ENCODE results near the gene DCXR.
A peak's percentile ranks its signal among the peaks of the same experiment; 100 is the strongest.

The DCXR gene

DNA sequence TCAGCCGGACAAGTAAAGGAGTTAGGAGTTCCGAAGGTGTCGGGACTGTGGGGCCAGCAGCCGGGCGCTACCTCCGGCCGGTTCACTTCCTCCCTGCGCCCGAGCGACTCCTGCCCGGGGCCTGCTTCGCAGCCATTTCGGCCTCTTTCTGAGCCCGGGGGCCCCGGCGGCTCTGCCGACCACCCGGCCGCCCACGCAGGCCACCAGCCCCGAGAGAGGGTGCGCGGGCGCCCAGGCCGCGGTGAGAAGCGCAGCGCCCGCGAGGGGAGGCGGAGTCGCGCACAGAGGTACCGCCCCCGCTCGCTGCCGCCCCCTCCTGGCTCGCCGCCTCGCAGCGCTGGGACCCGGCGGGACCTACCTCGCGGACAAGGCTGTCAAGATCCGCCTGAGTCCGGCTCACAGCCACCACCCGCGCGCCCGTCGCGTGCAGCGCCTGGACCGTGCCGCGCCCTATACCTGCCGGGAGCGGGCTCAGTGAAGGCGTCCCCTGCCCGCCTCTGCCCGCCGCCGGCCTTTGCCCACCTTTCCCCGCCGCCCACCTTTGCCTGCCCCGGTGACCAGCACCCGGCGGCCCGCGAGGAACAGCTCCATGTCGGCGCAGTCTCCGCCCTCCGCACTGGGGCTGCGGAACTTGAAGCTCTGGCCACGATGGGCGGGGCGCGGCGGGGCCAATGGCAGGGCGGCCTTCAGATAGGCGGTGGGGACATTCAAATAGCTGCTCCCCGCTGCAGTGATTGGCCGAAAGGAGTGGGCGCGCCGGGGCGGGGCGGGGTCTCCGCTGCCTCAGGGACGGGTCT is at the start of gene DCXR:
Gene DCXR, minus strand, starts transcription at position 606 of the 797 bp plus-strand sequence. Its CDS starts 15 bp downstream, at position 591.
- DNase-seq (ENCODE audit: low read depth, low spot score), result peak; percentile 98

DNA sequence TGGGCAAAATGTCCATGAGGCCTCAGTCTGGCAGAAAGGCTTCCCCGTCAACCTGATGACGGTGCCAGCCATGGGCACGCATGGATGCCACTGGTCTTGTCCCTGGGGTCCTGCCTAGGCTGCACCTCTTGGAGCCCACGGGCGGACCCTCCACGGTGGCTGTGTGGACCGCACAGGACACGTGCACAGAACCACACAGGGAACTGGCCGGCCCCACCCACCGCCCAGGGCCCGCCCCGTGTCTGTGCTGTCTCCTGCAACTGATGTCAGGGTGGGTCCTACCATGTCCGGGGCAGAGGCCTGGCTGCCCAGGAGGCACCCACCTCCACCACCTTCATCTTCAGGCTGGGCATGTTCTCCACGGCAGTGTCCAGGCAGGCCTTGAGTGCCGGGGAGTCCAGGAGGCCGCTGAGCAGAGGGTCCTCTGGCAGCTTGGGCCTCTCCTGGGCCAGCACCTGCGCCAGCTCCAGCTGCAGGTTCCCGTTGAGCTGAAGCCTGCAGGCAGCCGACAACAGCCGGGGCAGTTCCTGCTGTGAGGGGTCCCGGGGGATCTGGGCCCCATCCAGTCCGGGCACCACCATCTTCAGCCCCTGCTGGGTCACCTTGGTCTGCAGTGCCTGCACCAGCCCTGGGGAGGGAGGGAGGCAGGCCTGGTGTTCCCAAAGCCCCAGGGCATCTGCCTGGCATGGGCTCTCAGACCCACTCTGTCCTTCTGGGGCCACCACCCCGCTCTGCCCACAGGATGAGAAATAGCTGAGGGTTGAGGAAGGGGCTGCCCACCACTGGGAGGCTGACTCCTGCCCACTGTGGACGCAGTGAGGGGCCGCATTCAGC is 48.7 kb upstream of the DCXR start:
- no peak for DNase-seq (ENCODE audit: low read depth, low spot score)

DNA sequence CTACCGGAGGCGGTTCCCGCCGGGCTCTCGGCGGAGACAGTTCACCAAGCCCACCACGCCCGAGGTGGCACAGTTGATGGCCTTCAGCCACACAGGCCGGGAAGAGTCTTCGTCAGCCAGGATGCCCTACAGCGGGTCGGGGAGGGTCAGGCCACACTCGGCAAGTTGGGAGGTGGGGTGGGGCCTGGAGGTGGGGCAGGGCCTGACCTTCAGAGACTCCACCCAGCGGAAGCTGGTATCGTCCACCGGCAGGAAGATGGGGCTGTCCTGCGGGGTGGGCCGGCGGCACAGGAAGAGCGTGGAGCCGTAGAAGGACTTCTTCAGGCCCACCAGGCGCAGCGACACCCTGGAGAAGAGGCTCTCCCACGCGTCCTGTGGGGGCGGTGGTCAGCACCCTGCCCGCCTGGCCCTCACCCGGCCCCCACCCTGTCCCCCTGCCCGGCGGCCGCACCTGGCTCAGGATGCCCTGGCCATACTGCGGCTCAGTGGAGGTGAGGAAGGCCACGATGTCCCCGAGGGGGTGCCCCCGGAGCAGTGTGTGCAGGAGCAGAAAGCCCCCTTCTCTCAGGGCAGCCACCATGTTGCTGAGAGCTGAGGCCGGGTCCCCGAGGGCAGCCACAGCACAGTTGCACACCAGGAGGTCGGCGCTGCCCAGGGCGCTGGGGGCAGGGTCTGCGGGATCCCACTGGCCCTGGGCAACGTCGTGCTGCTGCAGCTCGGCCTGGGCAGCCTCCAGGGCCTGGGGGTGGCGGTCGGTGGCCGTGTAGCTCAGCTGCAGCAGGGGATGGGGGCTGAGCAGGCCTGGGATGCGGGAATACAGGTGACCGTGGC is 47.7 kb upstream of the DCXR start:
- DNase-seq (ENCODE audit: low read depth, low spot score), result no peak

DNA sequence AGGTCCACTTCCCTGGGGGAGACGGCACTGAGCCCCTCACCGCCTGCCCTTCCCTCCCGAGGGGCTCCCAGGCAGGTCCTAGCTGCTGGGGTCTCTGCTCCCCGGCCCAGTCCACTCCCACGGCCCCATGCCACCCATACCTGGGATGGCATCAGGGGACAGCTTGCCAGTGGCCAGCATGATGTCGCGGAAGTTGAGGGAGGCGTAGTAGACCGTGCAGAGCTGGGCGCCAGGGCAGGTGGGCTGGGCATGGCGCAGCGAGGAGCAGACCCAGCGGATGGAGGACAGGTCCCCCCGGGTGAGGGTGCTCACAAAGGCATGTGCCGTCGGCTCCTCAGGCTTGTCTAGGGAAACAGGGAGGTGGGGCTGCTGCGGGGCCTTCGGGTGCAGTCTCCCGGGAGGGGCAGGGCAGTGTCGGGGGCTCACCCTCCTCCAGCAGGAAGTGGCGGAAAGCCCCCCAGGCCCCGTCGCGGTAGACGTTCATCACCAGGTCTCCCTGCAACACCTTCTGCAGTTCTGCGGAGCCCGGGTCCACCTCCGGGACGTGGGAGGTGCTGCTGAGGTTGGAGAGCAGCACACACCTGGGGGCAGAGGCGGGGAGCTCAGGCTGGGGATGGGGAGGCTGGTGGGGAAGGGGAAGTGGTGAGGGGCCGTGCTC is 47.0 kb upstream of the DCXR start:
- no peak for DNase-seq (ENCODE audit: low read depth, low spot score)

DNA sequence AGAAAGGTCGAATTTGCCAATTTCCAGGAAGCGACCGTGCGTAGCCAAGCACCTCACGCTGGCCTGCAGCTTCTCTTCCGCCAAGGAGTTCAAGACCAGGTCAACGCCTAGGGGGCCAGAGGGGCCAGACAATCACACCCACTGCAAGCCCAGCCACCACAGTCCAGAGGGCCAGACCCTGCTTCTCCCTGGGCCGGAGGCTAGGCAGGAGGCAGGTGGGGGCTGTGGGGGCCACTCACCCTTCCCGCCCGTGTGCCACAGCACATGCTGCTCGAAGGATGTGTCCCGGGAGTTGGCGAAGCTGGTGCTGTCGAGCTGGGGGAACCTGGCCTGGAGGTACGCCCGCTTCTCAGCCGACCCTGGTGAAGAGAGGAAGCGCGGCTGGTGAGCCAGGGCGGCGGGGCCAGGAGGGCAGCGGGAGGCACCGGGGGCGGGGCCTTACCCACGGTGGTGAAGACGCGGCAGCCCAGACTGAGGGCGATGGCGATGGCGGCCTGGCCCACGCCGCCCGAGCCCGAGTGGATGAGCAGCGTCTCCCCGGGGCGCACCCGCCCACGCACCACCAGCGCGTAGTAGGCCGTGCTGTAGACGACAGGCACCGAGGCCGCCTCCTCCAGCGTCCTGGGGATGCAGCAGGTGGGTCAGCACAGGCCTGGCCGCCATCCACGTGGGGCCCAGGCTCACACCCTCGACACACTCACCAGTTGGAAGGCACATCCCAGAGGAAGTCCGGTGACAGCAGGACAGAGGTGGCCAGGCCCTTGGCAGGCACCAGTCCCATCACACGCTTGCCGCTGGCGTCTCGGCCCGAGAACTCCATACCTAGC is 46.2 kb upstream of the DCXR start:
- DNase-seq (ENCODE audit: low read depth, low spot score), result no peak

DNA sequence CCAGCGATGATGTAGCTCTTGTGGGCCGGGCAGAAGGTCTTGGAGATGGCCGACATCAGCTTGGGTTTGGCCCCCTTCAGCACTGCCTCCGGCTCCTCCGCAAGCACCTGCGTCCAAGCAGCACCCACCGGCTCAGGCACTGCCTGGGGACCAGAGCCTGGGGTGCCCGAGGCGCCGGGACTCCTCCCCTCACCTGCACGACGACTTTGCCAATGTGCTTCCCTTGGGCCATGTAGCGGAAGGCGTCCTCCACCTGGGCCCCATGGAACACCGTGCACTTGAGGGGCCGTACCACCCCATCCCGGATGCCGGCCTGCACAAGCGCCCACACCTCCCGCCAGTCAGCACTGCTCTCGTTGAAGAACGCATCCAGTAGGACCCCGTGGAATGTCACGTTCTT is 45.5 kb upstream of the DCXR start:
- DNase-seq (ENCODE audit: low read depth, low spot score), result no peak

DNA sequence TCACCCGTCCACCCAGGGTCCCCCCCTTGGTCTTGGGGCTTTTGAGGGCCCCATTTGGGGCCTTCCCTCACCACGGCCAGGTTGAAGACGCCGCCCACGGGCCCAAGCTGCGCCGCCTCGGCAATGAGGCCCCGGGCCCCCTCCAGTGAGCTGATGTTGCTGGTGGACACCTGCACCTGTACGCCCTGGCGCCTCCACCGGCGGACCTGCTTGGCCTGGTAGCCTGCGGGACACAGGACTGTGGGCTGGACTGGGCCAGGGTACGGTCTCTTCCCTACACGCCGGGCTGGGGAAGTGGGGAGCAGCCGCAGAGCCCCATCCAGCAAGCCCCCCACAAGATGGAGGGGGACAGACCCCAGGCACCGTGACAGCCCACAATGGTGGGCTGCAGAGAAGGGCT is 45.0 kb upstream of the DCXR start:
- DNase-seq (ENCODE audit: low read depth, low spot score), result no peak

DNA sequence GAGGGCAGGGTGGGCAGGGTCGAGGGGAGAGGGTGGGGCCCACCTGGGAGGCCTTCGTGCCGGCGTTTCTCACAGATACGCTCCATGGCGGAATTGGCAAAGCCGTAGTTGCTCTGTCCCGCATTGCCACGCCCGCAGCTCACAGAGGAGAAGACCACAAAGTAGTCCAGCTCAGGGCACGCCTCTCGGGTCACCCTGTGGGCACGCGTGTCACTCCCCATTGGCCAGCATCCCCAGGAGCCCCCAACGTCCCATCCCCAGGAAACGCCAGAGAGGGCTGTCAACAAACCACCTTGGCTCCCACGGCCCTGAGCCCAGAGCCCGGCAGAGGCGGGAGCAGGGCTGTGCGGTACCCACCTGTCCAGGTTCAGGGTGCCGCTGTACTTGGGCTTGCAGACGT is 44.5 kb upstream of the DCXR start:
- DNase-seq (ENCODE audit: low read depth, low spot score), result no peak

DNA sequence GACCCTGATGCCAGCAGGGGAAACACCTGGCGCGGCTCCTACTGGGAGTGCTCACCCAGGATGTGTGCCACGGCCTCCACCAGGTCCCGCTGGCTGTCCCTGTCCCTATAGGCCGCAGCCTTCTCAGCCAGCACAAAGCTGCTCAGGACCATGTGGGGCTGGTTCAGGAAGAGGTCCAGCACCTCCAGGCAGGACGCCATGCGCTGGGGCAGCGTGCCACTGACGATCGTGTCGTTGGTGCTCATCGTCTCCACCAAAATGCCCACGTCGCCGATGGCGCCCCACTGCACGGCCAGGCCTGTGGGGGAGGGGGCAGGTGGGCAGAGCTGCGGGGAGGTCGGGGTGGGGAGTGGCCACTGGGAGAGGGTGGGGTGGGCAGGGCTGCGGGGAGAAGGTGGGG is 44.0 kb upstream of the DCXR start:
- no peak for DNase-seq (ENCODE audit: low read depth, low spot score)

DNA sequence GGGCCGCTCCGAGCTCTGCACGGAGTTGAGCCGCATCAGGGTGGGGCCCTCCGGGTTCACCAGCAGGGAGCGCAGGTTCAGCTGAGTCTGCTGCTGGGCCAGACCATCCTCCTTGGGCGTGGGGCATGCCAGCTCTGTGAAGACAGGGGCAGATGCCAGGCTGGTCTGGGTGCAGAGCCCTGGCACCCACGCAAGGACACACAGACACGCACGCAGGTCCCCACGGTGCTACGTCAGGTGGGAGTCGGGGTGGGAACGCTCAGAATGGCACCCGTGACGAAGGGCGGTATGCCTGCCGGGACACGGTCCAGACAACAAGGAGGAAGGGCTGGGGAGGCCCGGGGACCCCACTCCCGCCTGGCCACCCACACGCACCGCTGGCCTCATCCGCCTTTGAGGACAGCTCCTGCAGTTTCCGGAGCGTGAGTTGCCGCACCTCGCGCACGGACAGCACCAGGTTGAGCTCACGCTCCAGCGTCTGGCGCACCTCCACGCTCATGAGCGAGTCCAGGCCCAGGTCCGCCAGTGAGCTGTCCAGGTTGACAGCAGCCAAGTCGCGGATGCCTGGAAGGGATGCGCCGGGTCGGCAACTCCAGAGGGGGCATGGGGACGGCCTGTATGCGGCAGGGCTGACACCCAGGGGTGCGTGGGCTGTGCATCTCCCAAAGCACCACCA is 43.4 kb upstream of the DCXR start:
- no peak for DNase-seq (ENCODE audit: low read depth, low spot score)

DNA sequence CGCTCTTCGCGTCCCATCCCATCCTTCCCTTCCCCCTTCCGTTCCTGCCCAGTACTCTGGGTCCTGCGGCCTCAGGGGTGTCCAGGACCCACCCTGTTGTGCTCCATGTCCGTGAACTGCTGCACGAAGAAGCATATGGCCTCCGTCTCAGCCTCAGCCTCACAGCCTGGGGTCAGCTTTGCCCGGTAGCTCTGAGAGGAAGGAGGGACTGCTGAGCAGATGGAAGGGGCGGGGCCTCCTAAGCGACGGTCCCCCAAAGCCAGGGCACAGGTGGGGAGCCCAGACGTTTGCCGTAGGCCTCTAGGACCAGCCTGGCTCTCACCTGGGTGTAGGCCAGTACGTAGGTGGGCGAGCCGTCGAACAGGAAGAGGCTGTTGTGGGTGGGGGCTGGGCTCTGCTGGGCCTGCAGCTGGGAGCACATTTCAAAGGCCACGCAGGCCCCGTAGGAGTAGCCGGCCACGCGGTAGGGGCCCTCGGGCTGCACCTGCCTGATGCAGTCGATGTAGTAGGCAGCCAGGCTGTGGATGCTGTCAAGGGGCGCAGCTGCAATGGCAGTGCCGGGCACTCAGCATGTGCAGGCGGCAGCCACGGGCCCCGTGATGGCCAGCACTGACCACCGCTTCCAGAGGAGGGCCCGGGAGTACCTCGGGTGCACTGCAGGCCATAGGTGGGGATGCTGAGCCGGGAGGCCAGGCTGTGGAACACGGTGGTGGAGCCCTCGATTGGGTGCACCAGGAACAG is 42.7 kb upstream of the DCXR start:
- DNase-seq (ENCODE audit: low read depth, low spot score), result no peak

DNA sequence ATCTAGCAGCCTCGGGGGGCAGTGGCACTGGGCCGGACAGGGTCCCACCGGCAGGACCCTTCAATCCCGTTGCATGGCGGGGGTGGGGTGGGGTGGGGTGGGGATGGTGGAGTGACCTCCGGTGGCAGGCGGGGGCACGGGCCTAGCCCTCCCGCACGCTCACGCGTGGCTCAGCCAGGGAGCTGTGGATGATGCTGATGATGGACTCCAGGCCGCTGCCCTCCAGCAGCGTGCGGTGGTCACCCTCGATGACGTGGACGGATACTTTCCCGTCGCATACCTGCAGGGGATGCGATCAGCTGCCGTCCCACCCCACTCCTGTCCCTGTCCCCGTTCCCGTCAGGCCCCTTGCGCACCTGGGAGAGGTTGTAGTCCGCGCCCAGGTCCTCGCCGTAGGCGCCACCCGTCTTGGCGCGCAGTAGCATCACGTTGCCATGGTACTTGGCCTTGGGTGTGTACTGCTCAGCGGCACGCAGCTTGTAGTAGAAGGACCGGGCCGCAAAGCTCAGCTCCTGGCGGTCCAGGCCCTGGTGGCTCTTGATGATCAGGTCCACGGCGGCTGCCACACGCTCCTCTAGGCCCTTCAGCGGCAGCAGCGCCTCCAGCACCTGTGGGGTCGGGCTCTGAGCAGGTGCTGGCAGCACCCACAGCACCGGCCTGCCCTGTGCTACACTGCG is 41.6 kb upstream of the DCXR start:
- no peak for DNase-seq (ENCODE audit: low read depth, low spot score)

DNA sequence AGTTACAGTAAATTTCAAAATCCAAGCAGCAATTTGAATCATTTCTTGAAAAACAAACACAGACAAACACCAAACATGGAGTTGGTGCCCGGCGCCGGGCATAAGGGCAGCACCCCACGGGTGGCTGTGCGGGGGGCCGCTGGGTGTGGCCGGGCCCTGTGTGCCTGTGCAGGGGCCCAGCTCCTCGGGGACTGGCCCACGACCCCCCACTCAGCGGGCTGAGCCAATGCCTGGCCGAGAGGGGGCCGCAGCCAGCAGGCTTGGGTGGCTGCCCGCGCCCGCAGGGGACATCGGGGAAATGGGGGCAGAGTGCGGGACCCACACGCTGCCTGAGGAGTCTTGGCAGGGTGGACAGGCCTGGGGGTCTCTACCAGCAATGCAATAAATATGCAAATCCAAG is 40.9 kb upstream of the DCXR start:
- no peak for DNase-seq (ENCODE audit: low read depth, low spot score)

DNA sequence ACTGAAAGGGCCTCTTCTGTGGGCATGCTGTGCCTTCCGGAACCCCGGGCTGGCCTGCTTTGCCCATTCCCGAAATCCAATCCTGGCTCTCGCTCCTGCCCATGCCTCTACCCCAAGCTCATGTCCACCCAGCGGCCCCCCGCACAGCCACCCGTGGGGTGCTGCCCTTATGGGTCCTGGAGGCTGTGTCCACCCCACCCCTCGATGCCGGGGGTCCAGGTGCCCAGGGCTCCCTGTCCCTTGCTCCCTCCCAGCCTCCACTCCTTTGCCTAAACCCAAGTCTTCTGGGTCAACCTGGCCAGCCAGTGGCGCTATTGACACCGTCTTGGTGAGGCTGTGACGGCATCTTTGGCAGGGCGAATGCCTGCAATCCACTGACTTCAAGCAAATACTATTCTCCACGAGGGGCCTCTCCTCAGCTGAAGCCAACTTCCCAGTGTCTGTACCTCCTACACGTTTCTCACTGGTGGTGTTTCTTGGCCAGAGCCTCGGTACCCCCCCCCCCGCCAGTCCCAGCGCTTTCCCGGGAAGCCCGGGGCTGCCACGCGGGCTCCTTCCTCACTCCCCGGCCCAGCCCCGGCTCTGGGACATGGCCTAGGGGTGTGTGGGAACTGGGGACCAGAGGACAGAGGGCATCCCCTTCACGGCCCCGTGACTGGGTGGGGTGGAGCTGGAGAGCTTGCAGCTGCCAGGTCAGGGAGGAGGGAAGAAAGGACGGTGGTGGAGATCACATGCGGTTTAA is 40.3 kb upstream of the DCXR start:
- DNase-seq (ENCODE audit: low read depth, low spot score), result no peak

DNA sequence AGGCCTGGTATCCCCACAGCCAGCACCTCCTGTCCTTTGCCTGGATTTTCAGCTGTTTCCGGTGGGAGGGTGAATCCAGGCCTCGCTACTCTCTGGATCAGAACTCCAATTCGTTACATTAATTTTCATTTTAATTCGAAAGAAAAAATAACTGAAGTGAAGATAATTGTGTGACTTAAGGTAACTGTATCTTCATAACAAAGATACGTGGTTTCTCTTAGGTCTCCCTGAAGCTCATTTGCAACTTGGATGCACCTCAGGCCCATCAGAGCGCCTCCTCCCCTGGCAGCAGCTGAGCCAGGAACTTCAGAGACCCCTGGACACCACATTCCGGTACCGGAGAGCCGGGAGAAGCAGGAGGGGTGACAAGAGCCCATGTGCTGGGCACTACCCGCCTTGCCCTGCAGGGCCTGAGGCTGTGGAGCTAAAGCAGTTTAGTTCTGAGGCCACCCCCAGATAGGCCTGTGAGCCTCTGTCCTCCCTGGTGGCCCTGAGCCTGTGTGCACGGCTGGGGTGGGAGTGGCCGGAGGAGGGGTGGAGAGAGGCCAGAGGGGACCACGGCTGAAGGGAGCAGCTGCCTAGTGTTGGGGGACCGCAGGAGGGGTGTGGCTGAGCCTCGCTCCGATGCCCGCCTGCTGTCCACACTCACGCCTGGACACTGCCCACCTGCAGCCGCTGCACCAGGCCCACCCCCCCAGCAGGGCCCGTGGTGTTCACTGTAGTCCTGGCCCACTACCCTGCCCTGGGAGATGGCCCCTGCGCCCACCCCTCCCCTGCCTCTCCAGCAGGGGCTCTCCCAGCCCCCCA is 39.5 kb upstream of the DCXR start:
- no peak for DNase-seq (ENCODE audit: low read depth, low spot score)

DNA sequence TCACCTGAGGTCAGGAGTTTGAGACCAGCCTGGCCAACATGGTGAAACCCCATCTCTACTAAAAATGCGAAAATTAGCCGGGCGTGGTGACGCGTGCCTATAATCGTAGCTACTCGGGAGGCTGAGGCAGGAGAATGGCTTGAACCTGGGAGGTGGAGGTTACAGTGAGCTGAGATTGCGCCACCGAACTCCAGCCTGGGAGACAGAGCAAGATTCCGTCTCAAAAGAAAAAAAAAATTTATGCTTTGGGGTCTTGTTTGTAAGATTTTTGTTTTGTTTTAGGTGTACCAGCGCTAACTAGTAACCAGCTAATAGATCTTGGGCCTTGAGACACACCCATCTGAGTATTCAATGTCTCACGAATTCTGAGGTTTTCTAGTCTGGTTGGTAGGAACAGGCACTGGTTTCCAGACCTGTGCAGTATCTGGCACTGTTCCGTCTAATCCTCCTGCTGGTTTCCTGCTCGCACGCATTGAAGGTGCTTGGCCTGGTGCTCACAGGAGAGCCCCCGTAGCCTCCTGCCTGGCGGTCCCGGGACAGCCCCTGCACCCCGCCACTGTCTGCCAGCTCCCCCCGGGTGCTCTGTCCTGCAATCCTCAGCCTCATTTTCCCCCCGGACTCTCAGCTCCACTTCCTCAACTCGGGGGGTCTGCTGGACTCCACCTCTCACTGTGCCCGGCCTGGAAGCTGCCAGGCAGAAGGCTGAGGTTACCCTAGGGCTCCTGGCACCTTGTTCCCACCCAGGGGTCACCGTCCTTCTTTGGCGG is 38.7 kb upstream of the DCXR start:
- DNase-seq (ENCODE audit: low read depth, low spot score), result no peak

DNA sequence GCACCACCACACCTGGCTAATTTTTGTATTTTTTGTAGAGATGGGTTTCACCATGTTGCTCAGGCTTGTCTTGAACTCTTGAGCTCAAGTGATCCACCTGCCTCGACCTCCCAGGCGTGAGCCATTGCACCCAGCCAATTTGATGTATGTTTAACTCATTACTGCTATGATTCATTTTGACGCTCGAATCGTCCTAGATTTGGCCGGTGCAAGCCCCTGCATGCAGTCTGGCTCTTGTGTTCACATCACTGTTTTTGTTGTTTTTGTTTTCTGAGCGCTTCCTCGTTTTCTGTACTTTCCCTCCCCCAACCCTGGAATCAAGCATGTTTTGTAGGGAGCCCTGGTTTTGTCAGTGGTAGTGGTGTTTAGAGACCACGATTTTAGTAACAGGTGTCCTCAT is 35.9 kb upstream of the DCXR start:
- DNase-seq (ENCODE audit: low read depth, low spot score), result no peak

All from astrocyte of the hippocampus (primary cell).